ENCODE data around the gene PLIN5.

Gene PLIN5

GRCh38 chr19:4503825-4504170, 31.2 kb downstream of the PLIN5 start:
- no peak for DNase-seq

- no peak for DNase-seq
Observed at GRCh38 chr19:4503132-4503824, 31.7 kb downstream of the PLIN5 start.

DNA sequence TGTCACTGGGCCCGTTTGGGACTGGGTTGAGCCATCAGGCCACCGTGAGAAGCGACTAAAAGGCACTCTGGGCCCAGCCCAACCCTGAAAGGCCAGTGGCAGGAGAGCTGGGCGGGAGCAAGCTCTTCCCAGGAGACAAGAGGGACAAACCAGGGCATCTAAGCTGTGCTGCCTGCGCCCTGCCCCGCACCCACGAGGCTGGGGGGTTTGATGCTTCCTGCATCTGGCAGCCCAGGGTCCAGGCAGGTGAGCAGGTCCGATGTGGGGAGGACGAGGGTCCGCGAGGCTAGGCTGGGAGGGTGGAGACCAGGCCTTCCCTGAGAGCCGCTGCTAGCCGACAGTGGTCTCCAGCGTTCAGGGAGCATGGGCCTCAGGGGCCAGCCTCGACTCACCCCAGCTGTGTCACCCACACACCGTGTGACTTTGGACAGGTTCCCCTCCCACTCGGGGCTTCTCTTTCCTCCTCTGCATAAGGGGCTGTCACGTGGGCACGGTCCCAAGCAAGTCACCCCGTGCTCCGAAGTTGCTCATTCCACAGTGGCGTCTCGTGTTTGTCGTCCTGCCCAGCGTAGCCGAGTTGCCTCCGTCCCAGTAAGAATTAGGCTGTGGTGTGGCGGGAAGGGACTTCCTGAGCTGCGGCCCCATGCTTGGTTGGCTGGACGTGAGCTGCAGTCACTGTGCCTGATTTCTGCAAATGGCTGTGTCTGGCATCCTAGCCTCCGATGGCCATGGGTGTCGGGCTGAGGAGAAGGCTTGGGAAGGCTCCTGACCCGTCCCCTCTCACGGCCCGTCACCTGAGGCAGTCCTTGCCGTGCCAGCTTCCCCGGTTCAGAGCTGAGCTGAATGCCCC, 32.5 kb downstream of the PLIN5 start:
- no peak for DNase-seq

DNA sequence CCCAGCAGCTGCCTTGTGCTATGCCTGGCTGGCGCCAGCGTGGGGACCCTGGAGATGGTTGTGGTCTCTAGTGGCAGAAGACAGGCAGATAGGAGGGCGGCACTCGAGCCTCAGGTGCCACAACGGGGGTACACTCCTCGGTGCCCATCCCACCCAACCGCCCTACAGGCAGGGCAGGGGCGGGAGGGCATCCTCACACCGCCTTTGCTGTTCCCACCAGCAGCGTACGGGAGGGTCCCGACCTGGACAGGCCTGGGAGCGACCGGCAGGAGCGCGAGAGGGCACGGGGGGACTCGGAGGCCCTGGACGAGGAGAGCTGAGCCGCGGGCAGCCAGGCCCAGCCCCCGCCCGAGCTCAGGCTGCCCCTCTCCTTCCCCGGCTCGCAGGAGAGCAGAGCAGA, 33.3 kb downstream of the PLIN5 start:
- no peak for DNase-seq

- DNase-seq = no peak
Observed at GRCh38 chr19:4500841-4501591, 34.0 kb downstream of the PLIN5 start.

GRCh38 chr19:4499855-4500254, 35.2 kb downstream of the PLIN5 start:
- no peak for DNase-seq

GRCh38 chr19:4499318-4499717, 35.7 kb downstream of the PLIN5 start:
- DNase-seq = no peak

- DNase-seq = no peak
Observed at GRCh38 chr19:4498694-4499093, 36.3 kb downstream of the PLIN5 start.

DNA sequence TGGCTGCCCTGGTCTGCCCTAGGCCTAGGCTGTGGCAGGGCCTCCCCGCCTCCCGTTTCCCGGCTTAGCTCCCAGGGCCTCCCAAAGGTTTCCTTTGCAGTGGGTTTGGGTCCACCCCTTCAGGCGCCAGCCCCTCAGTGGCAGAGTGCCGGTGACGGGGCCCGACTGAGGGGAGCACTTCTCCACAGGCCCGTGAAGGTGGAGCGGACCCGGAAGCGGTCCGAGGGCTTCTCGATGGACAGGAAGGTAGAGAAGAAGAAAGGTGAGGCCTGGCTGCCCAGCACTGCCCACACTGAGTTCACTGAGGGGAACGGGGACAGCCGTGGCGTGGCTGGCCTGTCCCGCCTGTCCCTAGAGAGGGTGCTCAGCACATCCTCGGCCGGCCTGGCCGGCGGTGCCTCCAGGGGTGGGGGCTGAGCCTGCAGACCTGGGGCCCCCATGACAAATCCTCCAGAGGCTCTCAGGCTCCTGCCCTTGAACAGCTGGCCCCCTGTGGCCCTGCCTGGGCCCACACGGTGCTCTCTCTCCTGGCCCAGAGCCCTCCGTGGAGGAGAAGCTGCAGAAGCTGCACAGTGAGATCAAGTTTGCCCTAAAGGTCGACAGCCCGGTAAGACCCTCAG, 37.1 kb downstream of the PLIN5 start:
- no peak for DNase-seq

DNA sequence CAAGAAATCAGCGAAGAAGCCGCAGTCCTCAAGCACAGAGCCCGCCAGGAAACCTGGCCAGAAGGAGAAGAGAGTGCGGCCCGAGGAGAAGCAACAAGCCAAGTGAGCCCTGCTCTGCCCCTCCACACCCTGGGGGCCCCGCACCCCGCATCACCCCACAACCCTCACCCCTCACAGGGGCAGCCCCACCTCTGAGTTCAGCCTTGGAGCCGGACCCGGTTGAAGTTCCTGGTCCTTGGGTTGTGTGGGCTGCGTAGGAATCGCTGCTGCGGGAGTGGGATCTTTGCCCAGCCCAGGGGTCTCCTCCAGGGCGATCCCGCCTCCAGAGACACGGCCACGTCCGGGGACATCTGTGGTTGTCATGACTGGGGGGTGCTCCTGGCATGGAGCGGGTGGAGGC, 38.7 kb downstream of the PLIN5 start:
- DNase-seq = no peak

- no peak for DNase-seq
Observed at GRCh38 chr19:4495471-4495870, 39.6 kb downstream of the PLIN5 start.

GRCh38 chr19:4494691-4495064, 40.3 kb downstream of the PLIN5 start:
- no peak for DNase-seq

DNA sequence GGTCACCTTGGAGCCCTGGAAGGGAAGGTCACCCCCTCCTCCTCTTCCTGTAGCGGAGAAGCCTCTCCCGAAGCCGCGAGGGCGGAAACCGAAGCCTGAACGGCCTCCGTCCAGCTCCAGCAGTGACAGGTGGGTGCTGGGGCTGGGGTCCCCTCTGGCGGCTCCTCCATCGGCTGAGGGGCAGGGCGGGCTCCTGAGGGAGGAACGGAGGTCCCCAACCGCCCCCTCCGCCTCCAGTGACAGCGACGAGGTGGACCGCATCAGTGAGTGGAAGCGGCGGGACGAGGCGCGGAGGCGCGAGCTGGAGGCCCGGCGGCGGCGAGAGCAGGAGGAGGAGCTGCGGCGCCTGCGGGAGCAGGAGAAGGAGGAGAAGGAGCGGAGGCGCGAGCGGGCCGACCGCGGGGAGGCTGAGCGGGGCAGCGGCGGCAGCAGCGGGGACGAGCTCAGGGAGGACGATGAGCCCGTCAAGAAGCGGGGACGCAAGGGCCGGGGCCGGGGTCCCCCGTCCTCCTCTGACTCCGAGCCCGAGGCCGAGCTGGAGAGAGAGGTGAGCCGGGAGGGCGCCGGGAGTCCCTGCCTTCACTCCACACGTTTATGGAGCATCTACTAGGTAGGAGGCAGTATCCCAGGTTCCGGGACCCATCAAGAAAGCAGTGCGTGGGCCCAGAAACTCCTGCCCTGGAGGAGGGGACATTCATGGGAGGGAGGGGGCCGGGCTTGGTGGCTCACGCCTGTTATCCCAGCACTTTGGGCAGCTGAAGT, 40.9 kb downstream of the PLIN5 start:
- no peak for DNase-seq

GRCh38 chr19:4493104-4493928, 41.7 kb downstream of the PLIN5 start:
- DNase-seq = no peak

DNA sequence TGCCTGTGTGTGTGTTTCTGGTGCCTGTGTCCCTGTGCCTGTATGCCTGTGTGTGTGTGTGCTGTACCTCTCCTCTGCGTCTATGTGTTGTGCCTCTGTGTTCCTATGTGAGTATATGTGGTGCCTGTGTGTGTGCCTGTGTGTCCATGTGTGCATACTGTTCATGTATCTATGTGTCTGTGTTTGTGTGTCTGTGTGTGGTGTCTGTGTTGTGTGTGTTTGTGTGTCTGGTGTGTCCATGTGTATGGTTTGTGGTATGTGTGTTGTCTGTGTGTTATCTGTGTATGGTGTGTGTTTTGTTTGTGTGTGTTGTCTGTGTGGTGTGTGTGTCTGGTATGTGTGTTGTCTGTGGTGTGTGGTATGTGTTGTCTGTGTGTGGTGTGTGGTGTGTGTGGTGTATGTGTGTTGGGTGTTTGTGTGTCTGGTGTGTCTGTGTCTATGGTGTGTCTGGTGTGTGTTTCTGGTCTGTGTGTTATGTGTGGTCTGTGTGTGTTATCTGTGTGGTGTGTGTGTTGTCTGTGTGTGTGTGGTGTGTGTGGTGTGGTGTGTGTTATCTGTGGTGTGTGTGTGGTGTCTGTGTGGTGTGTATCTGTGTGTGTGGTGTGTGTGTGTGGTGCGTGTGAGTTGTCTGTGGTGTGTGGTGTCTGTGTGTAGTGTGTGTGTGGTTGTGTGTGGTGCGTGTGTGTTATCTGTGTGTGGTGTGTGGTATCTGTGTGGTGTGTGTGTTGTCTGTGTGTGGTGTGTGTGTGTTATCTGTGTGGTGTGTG, 42.5 kb downstream of the PLIN5 start:
- DNase-seq = no peak

DNA sequence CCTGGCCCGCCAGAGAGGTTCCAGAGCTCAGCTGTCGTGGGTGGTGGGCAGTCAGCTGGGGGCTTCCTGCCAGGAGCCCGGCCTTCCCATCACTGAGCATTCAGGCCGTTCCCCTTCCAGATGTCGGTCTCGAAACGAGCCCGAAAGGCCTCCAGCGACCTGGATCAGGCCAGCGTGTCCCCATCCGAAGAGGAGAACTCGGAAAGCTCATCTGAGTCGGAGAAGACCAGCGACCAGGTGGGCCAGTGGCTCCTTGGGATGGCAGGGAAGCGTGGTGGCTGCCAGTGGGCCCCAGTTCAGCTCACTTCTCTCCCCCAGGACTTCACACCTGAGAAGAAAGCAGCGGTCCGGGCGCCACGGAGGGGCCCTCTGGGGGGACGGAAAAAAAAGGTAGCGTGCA, 43.6 kb downstream of the PLIN5 start:
- DNase-seq = no peak

DNA sequence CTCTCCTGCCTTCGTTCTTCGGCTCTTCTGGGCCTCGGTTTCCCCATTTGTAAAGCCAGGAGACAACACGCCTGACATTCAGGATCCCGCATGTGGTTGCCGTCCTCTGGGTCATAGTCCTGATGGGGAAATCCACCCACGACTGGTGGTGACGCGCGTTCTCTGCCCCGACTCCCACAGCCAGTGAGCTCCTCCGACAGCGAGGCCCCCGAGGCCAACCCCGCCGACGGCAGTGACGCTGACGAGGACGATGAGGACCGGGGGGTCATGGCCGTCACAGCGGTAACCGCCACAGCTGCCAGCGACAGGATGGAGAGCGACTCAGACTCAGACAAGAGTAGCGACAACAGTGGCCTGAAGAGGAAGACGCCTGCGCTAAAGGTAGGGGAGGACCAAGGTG, 46.5 kb downstream of the PLIN5 start:
- DNase-seq = no peak

- no peak for DNase-seq
Observed at GRCh38 chr19:4487572-4487971, 47.5 kb downstream of the PLIN5 start.

- no peak for DNase-seq
Observed at GRCh38 chr19:4483385-4483784, 51.6 kb downstream of the PLIN5 start.

DNA sequence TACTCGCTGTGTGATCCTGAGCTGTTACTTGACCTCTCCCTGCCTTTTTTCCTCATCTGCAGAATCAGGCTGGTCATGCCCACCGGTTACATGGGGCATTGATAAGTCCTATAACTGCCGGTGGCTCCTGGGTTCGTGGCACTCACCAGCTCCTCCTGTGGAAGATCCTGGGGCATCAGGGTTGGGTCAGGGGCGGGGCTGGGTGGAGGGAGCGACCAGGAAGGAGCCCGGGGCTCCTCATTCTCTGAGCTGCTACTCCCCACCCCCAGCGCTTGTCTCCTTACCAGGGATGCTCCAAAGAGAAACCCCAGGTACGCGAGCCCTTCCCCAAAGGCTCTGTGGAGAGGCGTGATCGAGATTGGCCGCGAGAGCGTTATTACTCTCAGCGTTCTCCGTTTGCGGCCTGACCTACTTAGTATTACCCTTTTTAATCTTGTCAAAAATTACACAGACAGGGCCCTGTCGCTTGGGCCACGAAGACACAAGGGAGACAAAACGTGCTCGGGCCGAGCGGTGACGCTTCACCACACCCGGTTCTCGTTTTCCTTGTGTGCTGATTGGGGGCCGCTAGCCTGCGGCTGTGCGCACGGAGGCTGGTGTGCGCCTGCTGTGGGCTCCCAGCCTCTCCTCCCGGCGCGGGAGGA, 52.2 kb downstream of the PLIN5 start:
- no peak for DNase-seq
